ENCODE data around the gene SP5. TPM values are rescaled to one million over a fixed set of nuclear protein-coding genes. Genes with fewer than 3 reads are reported as not detected.
A peak's percentile ranks its signal among the peaks of the same experiment; 100 is the strongest.

The SP5 gene
- total and polyA plus RNA-seq, 4 donors: 0.05 to 1.6 (median 1.2) TPM

- Histone ChIP-seq H3K4me1 (ENCODE audit: control insufficient read depth in 4 of 4, insufficient read depth in 4 of 4, low read length in 3 of 4) (peaks cover 15 to 43% (median 27%) of the 10 kb centered on the region in 4 donors), H3K9me3 (ENCODE audit: control insufficient read depth in 4 of 4, low read length in 3 of 4) (no peaks in the 10 kb centered on the region), H3K27ac (ENCODE audit: low read depth in 1 of 2, low read length in 2 of 2) (no peak overlapping the region), H3K9ac (ENCODE audit: low read depth in 1 of 2, low read length in 2 of 2) (no peak overlapping the region), H3K27me3 (ENCODE audit: control insufficient read depth in 4 of 4, insufficient read depth in 4 of 4, low read length in 3 of 4) (no peaks in the 10 kb centered on the region), H3K36me3 (ENCODE audit: control insufficient read depth in 4 of 4, insufficient read depth in 3 of 4, low read depth in 1 of 4, low read length in 3 of 4) (peaks cover 0 to 2% (median 0%) of the 10 kb centered on the region in 4 donors), H3K4me3 (ENCODE audit: low read depth in 1 of 3, low read length in 3 of 3) (peak overlapping the region in 1 of 3 donors; percentile 64)
- WGBS: 40% methylated on average over 74 of the region's 74 CpGs
- peak; percentile 55 for DNase-seq (ENCODE audit: low spot score)
- TF ChIP-seq TAF1 (conservative IDR thresholded peaks at IDR 0.05) (no peak), CTCF (IDR thresholded peaks at IDR 0.05; ENCODE audit: low read depth, low read length, missing input control) (peak; percentile 42), NR2F2 (IDR thresholded peaks at IDR 0.05) (no peak), FOXA2 (IDR thresholded peaks at IDR 0.05) (no peak), ATF3 (IDR thresholded peaks at IDR 0.05) (no peak), RAD21 (IDR thresholded peaks at IDR 0.05) (peak in 1 of 2 donors; percentile 64), SP1 (IDR thresholded peaks at IDR 0.05) (no peak), FOXA1 (IDR thresholded peaks at IDR 0.05) (no peak), YY1 (IDR thresholded peaks at IDR 0.05) (no peak), MAX (IDR thresholded peaks at IDR 0.05) (no peak), JUND (IDR thresholded peaks at IDR 0.05) (no peak), HNF4G (IDR thresholded peaks at IDR 0.05) (no peak), HNF4A (conservative IDR thresholded peaks at IDR 0.05) (no peak), GABPA (IDR thresholded peaks at IDR 0.05 in 1 of 2, conservative IDR thresholded peaks at IDR 0.05 in 1 of 2) (no peak)
These were observed 1.9 kb downstream of the SP5 start for GRCh38 chr2:170716851-170717598.

- Histone ChIP-seq H3K27me3 (ENCODE audit: control insufficient read depth in 4 of 4, insufficient read depth in 4 of 4, low read length in 3 of 4) (no peaks in the 10 kb centered on the region), H3K9ac (ENCODE audit: low read depth in 1 of 2, low read length in 2 of 2) (no peak overlapping the region), H3K4me1 (ENCODE audit: control insufficient read depth in 4 of 4, insufficient read depth in 4 of 4, low read length in 3 of 4) (peaks cover 10 to 38% (median 23%) of the 10 kb centered on the region in 4 donors), H3K9me3 (ENCODE audit: control insufficient read depth in 4 of 4, low read length in 3 of 4) (no peaks in the 10 kb centered on the region), H3K27ac (ENCODE audit: low read depth in 1 of 2, low read length in 2 of 2) (no peak overlapping the region), H3K4me3 (ENCODE audit: low read depth in 1 of 3, low read length in 3 of 3) (no peak overlapping the region), H3K36me3 (ENCODE audit: control insufficient read depth in 4 of 4, insufficient read depth in 3 of 4, low read depth in 1 of 4, low read length in 3 of 4) (peaks cover 0 to 2% (median 0%) of the 10 kb centered on the region in 4 donors)
- DNase-seq (ENCODE audit: low spot score): no peak
- no peak for TF ChIP-seq CTCF (IDR thresholded peaks at IDR 0.05; ENCODE audit: low read depth, low read length, missing input control)
- no peak for TF ChIP-seq NR2F2 (IDR thresholded peaks at IDR 0.05)
- 62% methylated on average over 10 of the region's 10 CpGs for WGBS
These were observed 2.4 kb downstream of the SP5 start for GRCh38 chr2:170717599-170717963.

Measured in liver (tissue), 9 donors.